Ascending aorta (tissue), 2 donors: ENCODE data around the gene PYGB. TPM values are rescaled to one million over a fixed set of nuclear protein-coding genes. Genes with fewer than 3 reads are reported as not detected.

Source experiments
- DNase-seq, 2 donors: peaks; one replicate each; pipeline ENCODE4 v3.0.0-alpha.2; 2019; ENCODE audit warnings: low spot score in 2 of 2
- H3K27ac ChIP-seq, 2 donors: fragments of 200-600 bp; sonication (generic); one replicate each; pipeline ENCODE4 v1.5.1; 2016 to 2017; ENCODE audit warnings: mild to moderate bottlenecking in 1 of 2
- H3K27me3 ChIP-seq: fragments of 200-600 bp; sonication (generic); one replicate; pipeline ENCODE4 v1.5.1; 2017
- H3K36me3 ChIP-seq, 2 donors: fragments of 200-600 bp; sonication (generic); one replicate each; pipeline ENCODE4 v1.5.1; 2016
- H3K4me1 ChIP-seq, 2 donors: fragments of 200-600 bp; sonication (generic); one replicate each; pipeline ENCODE4 v1.5.1; 2016 to 2017; ENCODE audit warnings: mild to moderate bottlenecking in 1 of 2
- H3K4me3 ChIP-seq, 2 donors: fragments of 200-600 bp; sonication (generic); one replicate each; pipeline ENCODE4 v1.5.1; 2016 to 2017; ENCODE audit warnings: mild to moderate bottlenecking in 1 of 2
- H3K9me3 ChIP-seq, 2 donors: fragments of 200-600 bp; sonication (generic); one replicate each; pipeline ENCODE4 v1.5.1; 2016
- intact Hi-C: fragments of 100-400 bp; cut with DNase I; formaldehyde crosslinking; loops from one replicate; pipeline ENCODE4 v1.15.1; 2023
- total RNA-seq: library from RNA; depleted of rRNA; stranded (reverse); fragments of >200 nt; gene quantifications from one replicate; pipeline ENCODE4 v1.1.0, GENCODE V29; 2016
- TF ChIP-seq, protein P1 (sequence below), 3 experiments: fragments of 200-600 bp in 2 of 3; fragments of 450-650 bp in 1 of 3; sonication (generic) in 2 of 3; IDR thresholded peaks; one replicate each; pipeline ENCODE4 v1.5.1; 2016 to 2019; ENCODE audit warnings: antibody characterized with exemption in 3 of 3, mild to moderate bottlenecking in 1 of 3, moderate library complexity in 1 of 3

The PYGB gene
- total RNA-seq, 1 donor from 2014 or later: 125 TPM

DNA sequence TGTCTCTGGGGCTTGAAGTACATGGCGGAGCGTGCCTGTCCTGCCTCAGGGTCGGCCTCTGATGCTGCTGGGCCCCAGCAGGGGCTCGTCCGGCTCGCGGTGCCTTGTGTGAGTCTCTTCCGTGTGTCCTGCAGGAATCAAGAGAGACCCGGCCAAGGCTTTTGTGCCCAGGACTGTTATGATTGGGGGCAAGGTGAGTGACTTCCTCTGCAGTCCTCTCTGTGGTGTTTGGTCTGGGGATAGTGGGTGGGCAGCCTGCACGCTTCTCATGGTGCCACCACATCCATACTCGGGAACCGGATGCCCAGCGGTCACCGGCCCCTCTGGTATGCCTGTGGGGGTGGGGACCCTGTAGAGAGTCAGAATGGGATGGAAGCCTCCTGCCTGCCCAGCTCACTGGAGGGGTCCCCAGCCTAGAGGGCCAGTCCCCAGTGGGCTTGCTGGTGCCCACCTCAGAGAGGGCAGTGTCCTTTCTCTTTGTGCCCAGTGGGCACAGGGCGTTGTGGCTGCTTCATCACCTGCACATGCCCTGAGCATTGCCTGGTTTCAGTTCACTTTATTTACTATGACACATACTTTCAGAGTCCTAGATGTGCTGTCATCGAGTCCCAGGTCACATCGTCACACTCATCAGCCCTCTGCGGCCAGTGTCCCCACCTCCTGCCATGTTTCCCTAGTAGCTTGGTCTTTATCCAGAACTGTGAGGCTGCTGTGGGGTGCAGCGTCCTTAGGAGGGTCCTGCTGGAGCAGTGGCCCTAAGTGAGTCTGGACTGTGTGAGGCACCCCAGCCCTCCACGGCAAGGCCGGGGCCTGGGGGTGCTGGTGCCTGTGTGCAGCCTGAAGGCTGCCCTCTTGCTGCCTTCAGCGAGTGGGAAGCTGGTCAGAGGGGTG lies 40.7 kb downstream of the PYGB start:
- Histone ChIP-seq H3K27me3 (no peaks in the 10 kb centered on the region), H3K4me1 (no peaks in the 10 kb centered on the region), H3K36me3 (peaks cover 80 to 93% of the 10 kb centered on the region in 2 donors), H3K9me3 (no peaks in the 10 kb centered on the region), H3K4me3 (no peak overlapping the region), H3K27ac (no peak overlapping the region)
- intact Hi-C loops: no loop called here
- TF ChIP-seq, protein P1, sequence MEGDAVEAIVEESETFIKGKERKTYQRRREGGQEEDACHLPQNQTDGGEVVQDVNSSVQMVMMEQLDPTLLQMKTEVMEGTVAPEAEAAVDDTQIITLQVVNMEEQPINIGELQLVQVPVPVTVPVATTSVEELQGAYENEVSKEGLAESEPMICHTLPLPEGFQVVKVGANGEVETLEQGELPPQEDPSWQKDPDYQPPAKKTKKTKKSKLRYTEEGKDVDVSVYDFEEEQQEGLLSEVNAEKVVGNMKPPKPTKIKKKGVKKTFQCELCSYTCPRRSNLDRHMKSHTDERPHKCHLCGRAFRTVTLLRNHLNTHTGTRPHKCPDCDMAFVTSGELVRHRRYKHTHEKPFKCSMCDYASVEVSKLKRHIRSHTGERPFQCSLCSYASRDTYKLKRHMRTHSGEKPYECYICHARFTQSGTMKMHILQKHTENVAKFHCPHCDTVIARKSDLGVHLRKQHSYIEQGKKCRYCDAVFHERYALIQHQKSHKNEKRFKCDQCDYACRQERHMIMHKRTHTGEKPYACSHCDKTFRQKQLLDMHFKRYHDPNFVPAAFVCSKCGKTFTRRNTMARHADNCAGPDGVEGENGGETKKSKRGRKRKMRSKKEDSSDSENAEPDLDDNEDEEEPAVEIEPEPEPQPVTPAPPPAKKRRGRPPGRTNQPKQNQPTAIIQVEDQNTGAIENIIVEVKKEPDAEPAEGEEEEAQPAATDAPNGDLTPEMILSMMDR (IDR thresholded peaks at IDR 0.05): no peak
- DNase-seq: peak; percentile 7 to 54

DNA sequence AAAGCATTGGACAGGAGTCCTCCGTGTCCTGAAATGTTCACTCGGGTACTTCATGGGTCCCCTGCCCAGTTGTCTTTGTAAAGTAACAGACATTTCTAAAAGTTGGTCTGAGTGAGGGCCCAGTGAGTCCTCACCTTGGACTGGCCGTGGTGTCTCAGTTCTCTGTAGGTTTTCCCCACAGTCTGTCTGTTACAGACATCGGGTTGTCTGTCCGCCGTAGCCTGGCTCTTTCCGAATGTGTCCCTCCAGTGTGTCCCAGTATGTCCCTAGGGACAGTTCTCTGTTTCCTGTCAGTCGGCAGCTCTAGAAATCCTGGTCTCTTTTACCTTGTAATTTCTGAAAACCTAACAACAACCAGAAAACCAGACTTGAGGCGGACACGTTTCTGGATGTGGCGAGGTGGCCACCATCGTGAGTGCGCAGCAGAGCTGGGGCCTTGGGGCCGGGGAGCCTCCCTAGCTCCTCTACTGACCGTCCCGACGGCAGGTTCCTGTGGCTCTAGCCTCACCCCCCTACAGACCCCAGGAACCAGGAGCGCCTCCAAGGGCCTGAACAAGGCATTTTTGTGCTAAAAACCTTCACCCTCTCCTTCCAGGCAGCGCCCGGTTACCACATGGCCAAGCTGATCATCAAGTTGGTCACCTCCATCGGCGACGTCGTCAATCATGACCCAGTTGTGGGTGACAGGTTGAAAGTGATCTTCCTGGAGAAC lies 42.2 kb downstream of the PYGB start:
- intact Hi-C loops: loop anchor here (5.0 to 10.0 kb wide), 2 partner anchors 43 to 405 kb away; partner anchors contain the start of genes PYGB and ZNF337
- Histone ChIP-seq H3K4me1 (peaks cover 3 to 7% of the 10 kb centered on the region in 2 donors), H3K36me3 (peaks cover 69 to 86% of the 10 kb centered on the region in 2 donors), H3K9me3 (no peaks in the 10 kb centered on the region), H3K27ac (no peak overlapping the region), H3K27me3 (no peaks in the 10 kb centered on the region), H3K4me3 (no peak overlapping the region)
- TF ChIP-seq, protein P1 (IDR thresholded peaks at IDR 0.05): no peak
- DNase-seq: no peak

DNA sequence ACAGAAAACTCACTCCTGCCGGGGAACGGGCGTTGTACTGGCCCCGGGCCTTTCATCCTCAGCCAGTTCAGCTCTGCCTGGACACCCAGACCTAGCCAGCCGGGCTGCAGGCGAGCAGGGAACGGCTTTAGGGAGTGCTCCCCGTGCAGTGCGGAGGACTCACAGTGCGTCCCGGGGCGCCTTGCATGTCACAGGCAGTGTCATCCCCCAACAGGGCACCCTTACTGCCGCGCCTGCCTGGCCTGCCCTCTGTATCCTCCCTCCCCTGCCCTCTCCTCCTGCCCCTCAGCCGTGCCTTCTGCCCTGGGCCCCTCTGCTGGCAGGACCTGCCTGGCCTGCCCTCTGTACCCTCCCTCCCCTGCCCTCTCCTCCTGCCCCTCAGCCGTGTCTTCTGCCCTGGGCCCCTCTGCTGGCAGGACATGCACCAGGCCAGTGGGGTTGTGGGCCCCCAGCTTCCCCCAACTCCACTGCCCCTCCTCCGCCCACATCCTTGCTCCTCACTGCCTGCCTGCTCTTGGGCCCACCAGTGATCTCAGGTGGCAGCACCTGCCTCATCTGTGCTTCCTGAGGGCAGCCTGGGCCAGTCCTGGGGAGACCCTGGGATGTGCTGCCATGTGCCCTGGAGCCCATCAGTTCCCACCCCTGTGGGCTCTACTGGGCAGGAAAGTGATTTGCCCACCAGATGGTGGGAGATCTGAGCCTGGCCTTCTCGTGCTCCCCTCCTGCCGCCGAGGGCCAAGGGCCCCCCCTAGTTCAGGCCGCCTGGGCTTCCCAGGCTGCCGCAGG lies 43.0 kb downstream of the PYGB start:
- DNase-seq: no peak
- H3K4me1 ChIP-seq: peaks cover 7 to 14% of the 10 kb centered on the region in 2 donors
- H3K4me3 ChIP-seq: no peak overlapping the region
- TF ChIP-seq, protein P1 (IDR thresholded peaks at IDR 0.05): no peak
- no peaks in the 10 kb centered on the region for H3K9me3 ChIP-seq
- peak overlapping the region in 1 of 2 donors; percentile 18 for H3K27ac ChIP-seq
- intact Hi-C loops: loop anchor here (5.0 to 10.0 kb wide), 2 partner anchors 44 to 404 kb away; partner anchors contain the start of genes PYGB and ZNF337
- H3K27me3 ChIP-seq: no peaks in the 10 kb centered on the region
- peaks cover 61 to 79% of the 10 kb centered on the region in 2 donors for H3K36me3 ChIP-seq

DNA sequence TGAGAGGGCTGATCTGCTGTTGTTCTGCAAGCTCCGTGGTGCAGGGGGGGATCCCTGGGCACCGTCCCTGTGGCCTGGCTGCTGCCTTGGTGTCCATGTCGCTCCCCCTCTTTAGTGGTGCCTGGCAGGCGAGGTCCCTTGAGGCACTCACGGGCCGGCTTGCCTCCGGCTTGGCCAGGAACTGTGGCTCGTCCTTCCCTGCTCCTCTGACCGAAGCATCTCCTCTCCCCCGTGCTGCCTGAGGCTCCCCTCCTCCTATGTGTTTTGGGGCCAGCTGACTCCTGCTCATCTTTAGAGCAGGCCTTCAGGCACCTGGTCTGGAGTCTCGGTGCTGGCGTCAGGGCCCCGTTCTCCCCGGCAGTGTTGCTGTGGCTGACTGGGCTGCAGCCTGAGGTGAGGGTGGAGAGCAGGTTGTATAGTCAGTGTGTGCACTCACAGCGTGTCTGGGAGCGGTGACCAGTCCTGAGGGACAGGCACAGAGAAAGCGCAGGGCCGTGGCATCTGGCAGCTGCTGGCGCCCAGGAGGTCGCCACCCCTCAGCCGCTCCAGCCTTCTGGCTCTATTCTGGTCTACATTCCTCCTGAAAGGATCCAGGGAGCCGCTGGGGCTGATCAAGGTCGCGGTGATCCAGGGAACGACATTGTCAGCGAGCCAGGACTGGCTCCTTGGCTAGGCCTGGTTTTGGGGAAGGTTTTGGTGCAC lies 43.7 kb downstream of the PYGB start:
- Histone ChIP-seq H3K36me3 (peaks cover 54 to 76% of the 10 kb centered on the region in 2 donors), H3K4me1 (peaks cover 7 to 22% of the 10 kb centered on the region in 2 donors), H3K9me3 (no peaks in the 10 kb centered on the region), H3K27ac (peak overlapping the region in 1 of 2 donors; percentile 18), H3K27me3 (no peaks in the 10 kb centered on the region), H3K4me3 (no peak overlapping the region)
- TF ChIP-seq, protein P1 (IDR thresholded peaks at IDR 0.05): no peak
- no peak for DNase-seq
- intact Hi-C loops: loop anchor here (5.0 to 10.0 kb wide), 2 partner anchors 44 to 403 kb away; partner anchors contain the start of genes PYGB and ZNF337
